GM21515 (cell line): ENCODE results near the gene VIM.
A peak's percentile ranks its signal among the peaks of the same experiment; 100 is the strongest.

Experiments used
- ATAC-seq: cut with Tn5 transposase; IDR thresholded peaks from one replicate; pipeline ENCODE4 v1.9.1; 2021; ENCODE audit not compliant: unreplicated experiment

Gene VIM

DNA sequence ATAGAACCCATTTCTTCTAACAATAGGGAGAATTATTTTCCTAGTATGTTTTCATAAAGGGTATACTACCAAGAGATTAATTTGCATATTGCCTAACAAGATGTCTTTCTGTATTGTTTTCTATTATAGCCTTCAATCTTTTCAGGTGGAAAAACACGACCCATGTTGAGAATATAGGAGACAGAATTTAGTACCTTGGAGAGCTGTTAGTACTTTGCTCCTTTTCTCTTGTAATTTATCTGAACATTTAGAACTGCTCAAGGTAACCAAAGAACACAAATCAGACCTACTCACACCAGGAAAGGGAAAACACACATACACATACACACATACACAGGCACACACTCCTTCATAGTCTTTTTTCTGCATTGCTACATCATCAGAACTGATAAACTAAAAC is 18.7 kb upstream of the VIM start:
- ATAC-seq = no peak

GRCh38 chr10:17209881-17210280 is 18.2 kb upstream of the VIM start:
- ATAC-seq = no peak

DNA sequence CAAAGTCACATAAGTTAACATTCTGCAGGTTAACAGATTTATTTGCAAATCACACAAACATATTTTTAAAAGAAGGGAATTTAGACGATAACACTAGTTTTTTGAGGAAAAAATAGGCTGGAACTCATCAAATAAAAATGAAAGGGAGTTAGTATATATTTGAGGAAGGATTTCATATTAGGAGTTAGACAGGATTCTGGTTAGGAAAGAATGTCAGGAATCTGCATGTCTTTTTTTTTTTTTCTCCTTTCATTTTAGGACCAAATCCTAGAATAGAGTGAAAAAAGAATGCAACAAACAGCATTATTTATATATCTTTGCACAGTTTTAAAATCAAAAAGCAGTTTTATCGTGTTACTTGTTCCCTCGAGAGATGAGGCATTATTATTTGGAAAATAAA is 17.7 kb upstream of the VIM start:
- no peak for ATAC-seq

DNA sequence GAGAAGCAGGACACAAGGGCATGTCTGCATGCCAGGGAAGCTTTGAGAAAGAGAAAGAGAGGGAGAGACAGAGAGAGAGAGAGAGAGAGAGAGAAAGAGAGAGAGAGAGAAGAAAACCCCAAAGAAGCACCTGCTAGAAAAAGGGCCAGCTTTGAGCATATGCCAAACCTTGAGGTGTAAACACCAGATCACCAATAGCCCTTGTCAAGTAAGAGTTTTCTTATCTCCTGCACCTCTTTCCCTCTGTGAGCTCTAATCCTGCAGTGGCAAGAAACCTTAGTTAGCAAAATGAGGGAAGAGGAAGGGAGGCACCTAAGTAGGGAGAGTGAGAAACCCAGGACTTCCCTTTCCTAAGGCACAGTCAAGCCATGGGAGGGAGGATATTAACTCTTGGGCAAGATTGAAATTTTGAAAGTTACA is 15.2 kb upstream of the VIM start:
- ATAC-seq = no peak

DNA sequence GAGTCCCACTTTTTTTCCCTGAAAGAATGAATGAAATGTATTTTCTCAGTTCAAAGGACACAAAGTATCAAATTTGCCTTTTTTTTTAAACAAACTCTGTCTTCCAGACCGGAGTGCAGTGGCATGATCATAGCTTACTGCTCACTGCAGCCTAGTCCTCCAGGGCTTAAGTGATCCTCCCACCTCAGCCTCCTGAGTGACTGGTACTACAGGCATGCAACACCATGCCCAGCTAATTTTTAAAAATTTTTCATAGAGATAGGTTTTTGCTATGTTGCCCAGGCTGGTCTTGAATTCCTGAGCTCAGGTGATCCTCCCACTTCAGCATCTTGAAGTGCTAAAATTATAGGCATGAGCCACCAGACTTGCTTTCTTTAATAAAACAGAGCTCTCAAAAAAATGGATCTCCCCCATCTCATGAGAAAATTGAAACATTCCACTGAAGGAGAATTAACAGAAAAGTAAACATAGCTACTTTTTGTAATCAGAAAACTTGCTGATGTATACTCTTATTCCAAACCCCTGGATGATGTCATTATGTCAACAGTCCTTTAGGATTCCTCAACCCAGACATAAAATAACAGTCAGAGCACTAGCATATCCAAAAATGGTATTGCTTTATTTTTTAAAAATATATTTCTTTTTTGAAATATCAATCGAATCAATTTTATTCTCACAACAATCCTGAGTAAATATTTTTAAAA is 14.2 kb upstream of the VIM start:
- no peak for ATAC-seq

GRCh38 chr10:17214526-17214925 is 13.5 kb upstream of the VIM start:
- no peak for ATAC-seq

GRCh38 chr10:17214971-17215781 is 12.9 kb upstream of the VIM start:
- ATAC-seq = no peak

DNA sequence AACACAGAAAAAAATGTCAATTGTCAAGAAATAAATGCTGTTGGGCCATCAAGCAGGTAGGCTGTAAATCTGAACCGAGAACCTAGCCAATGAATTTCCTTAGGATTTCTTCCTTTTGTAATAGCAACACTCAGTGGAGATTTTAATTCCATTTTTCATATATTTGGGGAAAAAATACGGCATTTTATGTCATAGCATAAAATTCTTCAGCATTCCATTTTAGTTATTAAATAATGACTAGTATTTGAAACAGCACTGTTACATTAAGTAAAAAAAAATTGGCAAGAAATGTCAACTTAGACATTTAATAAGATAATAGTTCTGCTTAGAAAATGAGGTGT is 12.3 kb upstream of the VIM start:
- no peak for ATAC-seq

- ATAC-seq = peak; percentile 99
These were observed 11.7 kb upstream of the VIM start for GRCh38 chr10:17216217-17216900.

DNA sequence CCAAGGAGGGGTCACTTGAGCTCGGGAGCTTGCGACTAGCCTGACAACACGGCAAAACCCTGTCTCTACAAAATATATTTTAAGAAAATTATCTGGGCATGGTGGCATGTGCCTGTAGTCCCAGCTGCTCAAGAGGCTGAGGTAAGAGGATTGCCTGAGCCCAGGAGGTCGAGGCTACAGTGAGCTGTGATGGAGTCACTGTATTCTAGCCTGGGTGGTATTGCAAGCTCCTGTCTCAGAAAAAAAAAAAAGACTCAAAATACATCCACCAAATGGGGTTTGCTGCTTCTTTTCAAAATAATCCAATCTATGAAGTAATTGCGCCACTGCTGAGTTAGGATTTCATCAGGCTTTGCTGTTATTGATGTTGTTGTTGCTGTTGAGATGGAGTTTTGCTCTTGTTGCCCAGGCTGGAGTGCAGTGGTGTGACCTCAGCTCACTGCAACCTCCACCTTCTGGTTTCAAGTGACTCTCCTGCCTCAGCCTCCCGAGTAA is 11.1 kb upstream of the VIM start:
- no peak for ATAC-seq

DNA sequence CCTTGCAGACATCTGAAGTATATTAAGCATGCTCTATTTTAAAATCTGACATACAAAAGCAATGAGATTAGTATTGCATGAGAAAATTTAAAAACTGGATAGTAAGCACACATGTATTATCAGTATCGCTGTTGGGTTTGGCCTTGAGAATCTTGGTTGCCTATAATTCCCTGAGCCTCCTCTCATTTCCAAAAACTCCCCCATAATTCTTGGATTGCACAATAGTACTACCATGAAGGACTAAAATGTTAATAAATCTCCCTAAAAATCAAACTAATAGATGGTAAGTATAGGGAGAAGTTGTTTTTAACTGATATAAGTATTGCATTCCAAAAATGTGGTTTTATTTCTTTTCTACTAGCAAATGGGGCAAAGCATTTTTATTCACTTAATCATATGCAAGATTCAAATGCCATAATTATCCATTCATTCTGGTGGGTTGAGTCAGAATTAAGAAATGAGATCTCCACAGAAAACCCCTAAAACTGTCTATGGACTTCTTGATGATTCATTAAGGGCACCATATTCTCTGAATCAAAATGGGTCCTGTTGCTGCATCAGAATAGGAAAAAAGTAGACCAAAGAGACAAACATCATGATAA is 10.3 kb upstream of the VIM start:
- no peak for ATAC-seq

DNA sequence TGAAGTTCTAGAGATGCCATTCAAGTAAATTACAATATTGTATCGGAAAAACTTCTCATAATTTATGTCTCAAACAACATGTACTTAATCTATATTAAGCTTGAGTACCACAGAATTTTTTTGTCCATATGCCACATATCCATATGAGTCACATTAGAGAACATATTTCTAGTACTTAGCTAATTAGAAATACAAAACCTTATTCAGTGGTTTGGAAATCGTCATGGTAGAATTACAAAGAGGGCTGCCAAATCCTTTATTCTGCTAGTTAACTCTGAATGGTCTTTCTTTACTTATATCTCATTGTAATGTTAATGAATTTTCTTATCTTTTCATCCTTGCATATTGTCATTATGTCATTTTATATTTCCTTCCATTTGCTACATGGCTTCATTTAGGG is 9.0 kb upstream of the VIM start:
- ATAC-seq = no peak

GRCh38 chr10:17220652-17221100 is 7.4 kb upstream of the VIM start:
- no peak for ATAC-seq

DNA sequence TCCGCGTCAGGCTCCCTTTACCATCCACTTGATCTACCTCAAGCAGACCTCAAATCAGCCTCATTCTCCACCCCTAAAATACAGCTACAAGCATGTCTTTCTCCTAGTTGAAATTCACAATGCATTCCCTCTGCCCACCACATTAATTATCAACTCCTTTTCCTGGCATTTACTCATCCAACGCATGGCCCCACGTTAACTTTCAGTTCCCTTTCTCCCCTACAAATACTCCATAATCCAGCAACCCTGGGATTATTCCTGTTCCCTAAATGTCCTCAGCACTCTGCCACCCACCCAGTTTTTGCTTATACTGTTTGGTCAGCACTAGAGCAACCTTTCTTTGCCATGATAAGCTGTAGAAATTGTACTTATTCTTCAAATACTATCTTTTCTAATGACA is 5.7 kb upstream of the VIM start:
- ATAC-seq = no peak

- no peak for ATAC-seq
These were observed 2.2 kb upstream of the VIM start for GRCh38 chr10:17225808-17226207.

GRCh38 chr10:17226891-17227303 is 1.1 kb upstream of the VIM start:
- ATAC-seq = no peak

- peak; percentile 24 for ATAC-seq
These were observed 512 bp upstream of the VIM start for GRCh38 chr10:17227367-17228090.

DNA sequence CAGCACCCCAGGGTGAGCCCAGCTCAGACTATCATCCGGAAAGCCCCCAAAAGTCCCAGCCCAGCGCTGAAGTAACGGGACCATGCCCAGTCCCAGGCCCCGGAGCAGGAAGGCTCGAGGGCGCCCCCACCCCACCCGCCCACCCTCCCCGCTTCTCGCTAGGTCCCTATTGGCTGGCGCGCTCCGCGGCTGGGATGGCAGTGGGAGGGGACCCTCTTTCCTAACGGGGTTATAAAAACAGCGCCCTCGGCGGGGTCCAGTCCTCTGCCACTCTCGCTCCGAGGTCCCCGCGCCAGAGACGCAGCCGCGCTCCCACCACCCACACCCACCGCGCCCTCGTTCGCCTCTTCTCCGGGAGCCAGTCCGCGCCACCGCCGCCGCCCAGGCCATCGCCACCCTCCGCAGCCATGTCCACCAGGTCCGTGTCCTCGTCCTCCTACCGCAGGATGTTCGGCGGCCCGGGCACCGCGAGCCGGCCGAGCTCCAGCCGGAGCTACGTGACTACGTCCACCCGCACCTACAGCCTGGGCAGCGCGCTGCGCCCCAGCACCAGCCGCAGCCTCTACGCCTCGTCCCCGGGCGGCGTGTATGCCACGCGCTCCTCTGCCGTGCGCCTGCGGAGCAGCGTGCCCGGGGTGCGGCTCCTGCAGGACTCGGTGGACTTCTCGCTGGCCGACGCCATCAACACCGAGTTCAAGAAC is 1.1 kb downstream of the VIM start:
- peak; percentile 13 for ATAC-seq

DNA sequence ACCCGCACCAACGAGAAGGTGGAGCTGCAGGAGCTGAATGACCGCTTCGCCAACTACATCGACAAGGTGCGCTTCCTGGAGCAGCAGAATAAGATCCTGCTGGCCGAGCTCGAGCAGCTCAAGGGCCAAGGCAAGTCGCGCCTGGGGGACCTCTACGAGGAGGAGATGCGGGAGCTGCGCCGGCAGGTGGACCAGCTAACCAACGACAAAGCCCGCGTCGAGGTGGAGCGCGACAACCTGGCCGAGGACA is 1.6 kb downstream of the VIM start:
- ATAC-seq = no peak

DNA sequence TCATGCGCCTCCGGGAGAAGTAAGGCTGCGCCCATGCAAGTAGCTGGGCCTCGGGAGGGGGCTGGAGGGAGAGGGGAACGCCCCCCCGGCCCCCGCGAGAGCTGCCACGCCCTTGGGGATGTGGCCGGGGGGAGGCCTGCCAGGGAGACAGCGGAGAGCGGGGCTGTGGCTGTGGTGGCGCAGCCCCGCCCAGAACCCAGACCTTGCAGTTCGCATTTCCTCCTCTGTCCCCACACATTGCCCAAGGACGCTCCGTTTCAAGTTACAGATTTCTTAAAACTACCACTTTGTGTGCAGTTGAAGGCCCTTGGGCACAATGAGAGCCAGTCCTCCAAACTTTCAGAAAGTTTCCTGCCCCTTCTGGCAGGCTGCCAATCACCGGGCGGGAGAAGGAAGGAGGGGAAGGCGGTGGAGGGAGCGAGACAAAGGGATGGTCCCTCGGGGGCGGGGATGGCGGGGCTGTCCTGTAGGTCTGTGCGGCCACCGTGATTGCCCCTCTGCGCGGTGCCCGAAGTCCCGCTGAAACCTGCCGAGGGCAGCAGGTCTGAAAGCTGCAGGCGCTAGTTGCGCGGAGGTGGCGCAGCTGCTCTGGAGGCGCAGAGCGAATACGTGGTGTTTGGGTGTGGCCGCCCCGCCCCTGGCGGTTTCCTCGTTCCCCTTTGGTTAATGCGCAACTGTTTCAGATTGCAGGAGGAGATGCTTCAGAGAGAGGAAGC is 2.1 kb downstream of the VIM start:
- peak; percentile 61 for ATAC-seq
